T-helper 2 cell treated with Interferon-gamma antibody and Interleukin-4, amounts not matched to agents 100 ng/mL and 5 ng/mL, for 36 hours (primary cell): ENCODE measurements around the gene CAP2. TPM values are rescaled to one million over a fixed set of nuclear protein-coding genes. Genes with fewer than 3 reads are reported as not detected.
"Not testable (repeated sequence)": the region's sequence is repeated elsewhere in the genome, so short reads cannot be mapped to it uniquely, and the experiment has no call there.

ENCODE experiments used
- intact Hi-C: fragments of 100-400 bp; cut with micrococcal nuclease; formaldehyde crosslinking; loops from one replicate; pipeline ENCODE4 v1.15.1; 2023
- total RNA-seq: library from RNA; stranded (reverse); gene quantifications from 2 replicates; pipeline ENCODE4 v1.2.3, GENCODE V29; 2022

The CAP2 gene
- total RNA-seq, 1 donor from 2014 or later: not detected

DNA sequence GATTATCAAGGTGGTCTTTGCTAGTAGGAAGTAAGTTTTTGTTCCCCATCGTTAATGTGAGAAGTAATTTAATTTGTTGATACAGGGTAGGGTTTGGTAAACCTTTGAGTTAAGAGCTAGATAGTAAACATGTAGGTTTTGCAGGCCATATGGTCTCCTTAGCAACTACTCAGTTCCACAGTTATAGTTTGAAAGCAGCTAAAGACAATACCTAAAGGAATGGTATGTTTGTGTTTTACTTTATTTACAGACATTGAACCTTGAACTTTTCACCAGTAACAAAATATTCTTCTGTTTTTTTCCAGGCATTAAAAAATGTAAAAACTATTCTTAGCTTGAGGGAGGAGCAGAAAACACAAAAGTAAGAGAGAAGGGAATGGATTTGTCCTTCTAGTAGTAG lies 1.7 kb downstream of the CAP2 start:
- intact Hi-C loops: no loop called here

DNA sequence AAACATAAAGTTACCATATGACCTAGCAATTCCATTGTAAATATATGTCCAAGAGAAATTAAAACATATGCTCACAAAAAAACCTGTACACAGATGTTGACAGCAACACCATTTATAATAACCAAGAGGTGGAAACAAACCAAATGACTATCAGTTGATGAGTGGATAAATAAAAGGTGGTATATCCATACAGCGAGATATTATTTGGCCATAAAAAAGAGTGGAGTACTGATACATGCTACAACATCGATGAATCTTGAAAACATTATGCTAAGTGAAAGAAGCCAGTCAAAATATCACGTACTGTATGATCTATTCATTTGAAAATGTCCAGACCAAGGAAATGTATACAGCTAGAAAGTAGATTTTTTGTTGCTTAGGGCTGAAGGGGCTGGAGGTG lies 2.9 kb downstream of the CAP2 start:
- intact Hi-C loops: no loop called here

GRCh38 chr6:17397764-17398194 lies 4.4 kb downstream of the CAP2 start:
- intact Hi-C loops: no loop called here

DNA sequence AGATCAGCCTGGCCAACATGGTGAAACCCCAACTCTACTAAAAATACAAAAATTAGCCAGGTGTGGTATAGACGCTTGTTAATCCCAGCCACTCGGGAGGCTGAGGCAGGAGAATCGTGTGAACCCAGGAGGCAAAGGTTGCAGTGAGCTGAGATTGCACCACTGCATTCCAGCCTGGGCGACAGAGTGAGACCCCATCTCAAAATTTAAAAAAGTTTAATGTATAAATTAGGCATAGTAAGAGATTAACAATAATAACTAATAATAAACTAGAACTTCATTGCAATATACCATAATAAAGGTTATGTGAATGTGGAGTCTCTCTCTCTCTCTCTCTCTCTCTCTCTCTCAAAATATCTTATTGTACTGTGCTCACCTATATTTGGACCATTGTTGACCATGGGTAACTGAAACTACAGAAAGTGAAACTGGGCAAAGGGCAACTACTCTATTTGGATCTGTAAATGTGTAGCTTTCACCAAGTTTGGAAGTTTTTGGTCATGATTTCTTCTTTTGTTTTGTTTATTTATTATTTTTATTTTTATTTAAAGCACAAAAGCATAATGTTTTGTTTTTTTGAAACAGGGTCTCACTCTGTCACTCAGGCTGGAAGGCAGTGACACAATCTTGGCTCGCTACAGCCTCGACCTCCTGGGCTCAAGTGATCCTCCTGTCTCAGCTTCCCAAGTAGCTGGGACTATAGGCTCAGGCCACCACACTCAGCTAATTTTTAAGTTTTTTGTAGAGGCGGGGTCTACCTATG lies 12.0 kb downstream of the CAP2 start:
- intact Hi-C loops: not testable (repeated sequence)

DNA sequence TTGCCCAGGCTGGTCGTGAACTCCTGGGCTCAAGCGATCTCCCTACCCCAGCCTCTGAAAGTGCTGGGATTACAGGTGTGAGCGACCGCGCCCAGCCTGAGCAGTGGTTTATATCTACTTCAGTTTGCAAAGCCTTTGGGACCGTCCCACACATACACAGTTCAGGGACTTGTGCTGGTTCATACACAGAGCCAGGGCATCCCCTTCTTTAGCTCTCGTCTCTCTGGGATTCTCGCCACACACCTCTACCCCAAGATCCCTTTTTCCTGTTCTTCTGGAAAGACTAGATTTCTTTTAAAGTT lies 12.5 kb downstream of the CAP2 start:
- intact Hi-C loops: no loop called here

- intact Hi-C loops: no loop called here
These were observed 14.7 kb downstream of the CAP2 start for GRCh38 chr6:17408081-17408480.

GRCh38 chr6:17410281-17410680 lies 16.9 kb downstream of the CAP2 start:
- intact Hi-C loops: no loop called here

DNA sequence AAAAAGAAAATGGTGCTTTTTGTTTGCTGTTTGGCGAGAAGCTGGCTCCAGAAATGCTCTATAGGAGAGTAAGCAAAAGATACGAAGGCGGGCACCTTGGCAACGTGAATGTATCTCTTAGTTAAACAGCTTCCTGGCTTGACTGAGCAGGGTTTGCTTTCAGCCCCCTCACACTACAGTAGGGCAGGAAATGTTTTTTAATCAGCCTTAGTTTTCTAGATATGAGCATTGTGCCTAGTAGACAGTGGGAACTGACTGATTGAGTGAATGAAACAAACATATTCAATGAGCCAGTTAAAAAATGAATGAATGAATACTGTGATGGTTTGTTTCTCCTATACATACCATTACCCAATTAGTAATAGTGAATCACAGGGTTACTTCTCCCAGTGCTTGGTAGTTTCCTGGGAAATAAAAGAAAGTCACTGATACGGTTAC lies 19.9 kb downstream of the CAP2 start:
- intact Hi-C loops: no loop called here

DNA sequence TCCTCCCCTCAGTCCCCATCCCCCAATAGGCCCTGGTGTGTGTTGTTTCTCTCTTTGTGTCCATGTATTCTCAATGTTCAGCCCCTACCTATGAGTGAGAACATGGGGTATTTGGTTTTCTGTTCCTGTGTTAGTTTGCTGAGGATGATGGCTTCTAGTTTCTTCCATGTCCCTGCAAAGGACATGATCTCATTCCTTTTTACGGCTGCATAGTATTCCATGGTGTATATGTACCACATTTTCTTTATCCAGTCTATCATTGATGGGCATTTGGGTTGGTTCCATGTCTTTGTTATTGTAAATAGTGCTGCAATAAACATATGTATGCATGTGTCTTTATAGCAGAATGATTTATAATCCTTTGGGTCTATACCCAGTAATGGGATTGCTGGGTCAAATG lies 21.0 kb downstream of the CAP2 start:
- intact Hi-C loops: not testable (repeated sequence)

DNA sequence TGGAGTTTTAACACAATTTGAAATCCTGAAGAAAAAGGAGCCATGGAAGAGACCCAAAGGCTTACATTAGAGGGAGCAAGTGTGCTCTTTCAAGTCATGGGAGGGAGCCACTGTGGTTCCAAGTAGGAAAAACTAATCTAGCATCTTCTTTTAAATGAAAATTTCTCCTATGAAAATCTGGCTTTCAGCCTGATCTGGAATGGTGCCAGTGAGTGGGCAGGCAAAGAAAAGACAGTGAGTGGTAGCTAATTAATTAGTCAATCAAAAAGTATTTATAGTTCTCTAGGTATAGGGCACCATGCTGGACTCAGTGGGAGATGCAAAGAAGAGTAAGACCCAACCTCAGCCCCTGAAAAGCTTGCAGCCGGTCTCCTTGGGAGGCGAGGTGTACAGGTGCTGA lies 21.9 kb downstream of the CAP2 start:
- intact Hi-C loops: no loop called here

DNA sequence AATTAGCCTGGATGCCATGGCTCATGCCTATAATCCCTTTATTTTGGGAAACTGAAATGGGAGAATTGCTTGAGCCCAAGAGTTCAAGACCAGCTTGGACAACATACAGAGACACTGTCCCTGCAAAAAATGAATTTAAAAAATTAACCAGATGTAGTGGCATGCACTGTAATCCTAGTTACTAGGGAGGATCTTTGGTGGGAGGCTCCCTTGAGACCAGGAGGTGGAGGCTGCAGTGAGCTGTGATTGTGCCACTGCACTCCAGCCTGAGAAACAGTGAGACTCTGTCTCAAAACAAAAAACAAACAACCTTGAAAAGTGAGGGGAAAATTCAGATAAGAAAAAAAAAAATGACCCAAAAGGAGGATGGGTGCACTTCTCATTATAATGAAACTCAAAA lies 23.4 kb downstream of the CAP2 start:
- intact Hi-C loops: no loop called here

GRCh38 chr6:17417817-17418216 lies 24.4 kb downstream of the CAP2 start:
- intact Hi-C loops: no loop called here

DNA sequence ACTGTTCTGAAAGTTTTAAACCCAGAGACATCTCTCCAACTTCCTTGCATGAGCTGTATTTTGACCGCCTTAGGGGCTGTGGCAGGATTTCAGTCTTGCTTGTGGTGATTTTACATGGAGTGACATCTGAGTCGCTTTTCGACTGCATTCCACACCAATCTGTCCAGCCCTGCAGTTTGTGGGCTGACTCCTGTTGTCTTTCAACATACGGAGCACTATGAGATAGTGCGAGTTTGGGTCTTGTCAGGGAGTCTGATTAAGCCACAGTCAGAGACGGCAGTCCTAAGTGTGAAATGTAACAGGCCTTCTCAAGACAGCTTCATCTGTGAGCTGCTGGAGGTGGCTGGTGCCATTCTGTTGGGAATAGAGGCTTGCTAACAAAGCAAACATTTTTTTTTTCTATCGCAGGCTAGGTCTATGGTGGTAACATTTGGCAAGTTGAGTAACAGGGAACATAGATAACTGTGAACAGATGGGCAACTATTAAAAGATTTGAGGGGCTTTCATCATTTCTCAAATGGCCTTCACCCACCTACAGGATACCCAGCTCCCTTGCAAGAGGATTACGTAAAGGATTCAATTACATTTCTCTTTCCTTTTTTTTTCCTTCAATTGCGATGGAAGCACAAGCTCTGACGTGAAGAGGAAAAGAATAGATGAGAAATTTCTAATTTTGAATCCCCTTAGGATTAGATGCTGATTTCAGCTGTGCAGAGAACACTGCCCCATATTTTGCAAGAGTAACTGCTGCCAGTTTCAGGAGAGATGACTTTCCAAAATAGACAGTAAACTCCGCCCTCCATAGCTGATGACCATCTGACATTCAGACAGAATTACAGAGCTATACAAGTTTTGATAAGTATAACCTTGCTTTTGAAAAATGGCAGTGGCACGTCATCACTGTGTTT lies 25.1 kb downstream of the CAP2 start:
- intact Hi-C loops: no loop called here

DNA sequence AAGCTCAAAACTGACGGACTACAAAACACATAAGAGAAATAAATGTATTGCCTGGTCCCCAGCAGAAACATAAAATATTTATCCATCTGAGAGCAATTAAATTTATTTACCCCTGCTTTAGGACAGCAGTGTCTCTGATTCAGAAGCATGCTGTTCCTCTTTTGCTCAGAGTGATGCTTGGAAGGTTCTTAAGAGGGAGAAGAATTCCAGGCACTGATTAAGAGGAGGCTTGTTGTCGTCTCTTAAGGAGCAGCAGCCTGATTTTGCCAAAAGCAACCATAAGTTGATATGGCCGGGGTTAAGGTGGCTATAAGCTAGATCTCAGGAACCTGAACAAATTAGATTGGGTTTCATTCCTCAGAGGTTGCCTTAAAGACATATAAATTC lies 25.8 kb downstream of the CAP2 start:
- intact Hi-C loops: no loop called here

DNA sequence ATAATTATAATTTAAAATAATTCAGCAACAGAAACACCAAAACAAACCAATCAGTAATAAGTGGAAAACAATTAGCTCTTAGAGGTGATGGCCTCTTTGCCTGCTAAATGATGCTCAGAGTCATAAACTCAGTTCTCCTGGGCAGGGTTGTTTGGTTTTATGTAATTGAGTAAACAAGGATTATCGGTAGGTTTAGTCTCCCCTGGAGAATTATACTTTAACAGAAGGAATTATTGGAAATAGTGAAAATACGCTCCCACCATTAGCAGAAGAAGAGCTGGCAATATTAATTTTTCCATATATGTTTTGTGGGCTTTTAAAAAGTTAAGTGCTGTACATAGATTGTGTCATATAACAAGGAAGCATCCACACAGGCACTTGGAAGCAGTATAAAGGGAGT lies 27.0 kb downstream of the CAP2 start:
- intact Hi-C loops: no loop called here

DNA sequence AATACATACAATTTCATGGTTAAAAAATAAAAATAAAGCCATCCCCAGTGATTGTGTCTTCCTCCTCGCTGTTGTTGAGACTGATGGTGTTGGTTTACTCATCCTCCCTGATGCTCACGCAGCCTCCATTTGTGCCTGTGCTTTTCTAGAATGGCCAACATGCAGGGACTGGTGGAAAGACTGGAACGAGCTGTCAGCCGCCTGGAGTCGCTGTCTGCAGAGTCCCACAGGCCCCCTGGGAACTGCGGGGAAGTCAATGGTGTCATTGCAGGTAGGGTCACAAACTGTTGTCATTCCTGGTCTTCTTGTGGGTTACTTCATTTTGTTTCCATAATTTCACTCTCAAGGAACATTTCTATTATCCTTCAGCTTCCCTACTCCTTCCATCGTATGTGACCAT lies 28.0 kb downstream of the CAP2 start:
- intact Hi-C loops: no loop called here

DNA sequence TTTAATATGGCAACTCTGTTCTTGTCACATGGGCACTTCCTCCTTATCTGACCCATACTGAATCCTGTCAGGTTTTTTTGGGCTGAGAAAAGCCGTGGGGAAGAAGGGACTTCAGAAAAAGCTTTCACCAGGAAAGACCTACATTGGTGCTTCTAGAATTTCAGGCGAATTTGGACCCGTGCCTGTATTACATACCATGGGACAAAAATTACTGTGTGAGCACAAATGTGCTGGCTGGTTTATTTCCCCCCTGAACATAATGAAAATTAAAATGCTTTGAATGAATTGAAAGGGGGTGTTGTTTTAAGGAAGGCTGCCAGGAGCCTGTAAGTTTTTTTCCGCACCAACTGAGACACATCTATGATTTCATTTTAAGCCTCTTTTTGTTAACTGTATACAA lies 29.6 kb downstream of the CAP2 start:
- intact Hi-C loops: no loop called here

GRCh38 chr6:17427062-17427461 lies 33.7 kb downstream of the CAP2 start:
- intact Hi-C loops: no loop called here

- intact Hi-C loops: no loop called here
These were observed 34.2 kb downstream of the CAP2 start for GRCh38 chr6:17427617-17428016.

GRCh38 chr6:17428595-17429120 lies 35.3 kb downstream of the CAP2 start:
- intact Hi-C loops: not testable (repeated sequence)

DNA sequence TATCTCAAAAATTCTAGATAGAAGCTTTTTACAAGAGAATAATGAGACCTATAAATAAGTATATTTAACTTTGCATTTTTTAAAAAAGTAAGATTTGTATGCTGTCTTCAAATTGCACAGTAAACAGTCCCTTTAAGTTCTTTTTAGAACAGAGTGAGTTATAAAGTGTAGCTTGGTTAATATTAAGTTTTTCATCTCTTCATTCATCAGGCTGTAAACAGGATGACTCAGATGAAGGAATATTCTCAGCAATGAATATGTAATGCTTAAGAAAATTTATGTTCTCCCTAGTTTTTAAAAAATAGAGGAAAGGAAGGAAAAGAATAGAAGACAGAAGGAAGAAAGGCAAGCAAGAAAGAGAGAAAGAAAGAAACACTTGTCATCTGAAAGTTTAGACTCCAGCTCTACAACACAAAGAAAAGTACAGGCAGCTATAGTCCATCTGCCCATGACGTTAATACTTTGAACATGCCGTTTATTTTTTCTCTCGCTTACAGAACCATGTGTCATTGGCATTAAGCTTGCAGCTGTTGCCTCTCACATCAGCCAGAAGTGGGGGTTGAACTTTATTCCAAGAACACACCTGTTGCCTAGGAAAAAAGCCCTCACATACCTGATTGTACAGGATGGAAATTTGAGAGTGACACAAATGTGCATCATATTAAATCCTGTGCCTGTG lies 36.1 kb downstream of the CAP2 start:
- intact Hi-C loops: no loop called here

DNA sequence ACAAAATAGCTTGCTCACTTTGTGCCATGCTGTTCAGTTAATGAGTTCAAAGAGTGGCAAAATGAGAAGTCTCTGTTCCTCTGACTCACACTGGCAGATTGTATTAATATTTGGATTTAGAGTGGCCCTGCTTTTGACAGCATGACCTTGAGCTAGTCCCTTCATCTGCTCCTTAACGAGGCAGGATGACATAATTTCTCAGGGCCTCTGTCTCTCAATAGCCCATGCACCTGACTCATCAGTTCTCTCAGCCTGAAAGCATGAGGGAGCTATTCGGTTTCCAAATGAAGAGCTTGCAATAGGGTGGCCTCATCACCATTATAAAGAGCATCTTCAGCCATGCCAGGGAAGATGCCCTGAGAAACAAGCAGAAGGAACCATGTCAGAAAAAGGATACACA lies 38.2 kb downstream of the CAP2 start:
- intact Hi-C loops: no loop called here
